ENCODE measurements around the gene ACTN2.

DNA sequence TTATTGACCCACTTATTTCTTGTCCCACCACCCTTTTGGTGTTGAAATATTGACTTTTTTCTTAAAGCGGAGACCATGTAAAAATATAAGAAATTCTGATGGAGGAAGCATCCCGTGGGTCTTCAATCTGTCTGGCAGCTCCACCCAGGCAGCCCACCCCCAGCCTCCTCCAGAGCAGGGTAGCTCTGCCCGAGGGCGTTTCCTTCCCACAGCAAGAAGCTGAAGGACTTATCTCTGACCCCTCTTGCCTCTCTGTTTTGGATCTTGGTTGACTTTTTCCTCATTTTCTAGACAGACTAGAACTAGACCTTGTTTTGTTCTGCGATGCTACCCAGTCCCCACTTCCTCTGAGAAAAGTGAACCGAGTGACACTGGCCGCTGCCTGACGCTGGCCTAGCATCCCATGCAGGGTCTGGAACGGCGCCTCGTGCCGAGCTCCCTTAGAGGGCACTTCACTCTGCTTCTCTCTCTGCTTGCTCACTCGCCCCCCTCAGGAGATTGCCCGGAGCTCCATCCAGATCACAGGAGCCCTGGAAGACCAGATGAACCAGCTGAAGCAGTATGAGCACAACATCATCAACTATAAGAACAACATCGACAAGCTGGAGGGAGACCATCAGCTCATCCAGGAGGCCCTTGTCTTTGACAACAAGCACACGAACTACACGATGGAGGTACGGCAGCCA is 68.4 kb downstream of the ACTN2 start:
- TF ChIP-seq POLR2A (IDR thresholded peaks at IDR 0.05) (no peak), EP300 (IDR thresholded peaks at IDR 0.05) (no peak)
- TF ChIP-seq, protein P1, sequence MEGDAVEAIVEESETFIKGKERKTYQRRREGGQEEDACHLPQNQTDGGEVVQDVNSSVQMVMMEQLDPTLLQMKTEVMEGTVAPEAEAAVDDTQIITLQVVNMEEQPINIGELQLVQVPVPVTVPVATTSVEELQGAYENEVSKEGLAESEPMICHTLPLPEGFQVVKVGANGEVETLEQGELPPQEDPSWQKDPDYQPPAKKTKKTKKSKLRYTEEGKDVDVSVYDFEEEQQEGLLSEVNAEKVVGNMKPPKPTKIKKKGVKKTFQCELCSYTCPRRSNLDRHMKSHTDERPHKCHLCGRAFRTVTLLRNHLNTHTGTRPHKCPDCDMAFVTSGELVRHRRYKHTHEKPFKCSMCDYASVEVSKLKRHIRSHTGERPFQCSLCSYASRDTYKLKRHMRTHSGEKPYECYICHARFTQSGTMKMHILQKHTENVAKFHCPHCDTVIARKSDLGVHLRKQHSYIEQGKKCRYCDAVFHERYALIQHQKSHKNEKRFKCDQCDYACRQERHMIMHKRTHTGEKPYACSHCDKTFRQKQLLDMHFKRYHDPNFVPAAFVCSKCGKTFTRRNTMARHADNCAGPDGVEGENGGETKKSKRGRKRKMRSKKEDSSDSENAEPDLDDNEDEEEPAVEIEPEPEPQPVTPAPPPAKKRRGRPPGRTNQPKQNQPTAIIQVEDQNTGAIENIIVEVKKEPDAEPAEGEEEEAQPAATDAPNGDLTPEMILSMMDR (IDR thresholded peaks at IDR 0.05) = no peak

Data from tibial nerve (tissue), 4 donors.